Adrenal gland (tissue), 12 donors: ENCODE results near the gene OR4F15. TPM values are rescaled to one million over a fixed set of nuclear protein-coding genes. Genes with fewer than 3 reads are reported as not detected.
"Not testable (repeated sequence)": the region's sequence is repeated elsewhere in the genome, so short reads cannot be mapped to it uniquely, and the experiment has no call there.

Experiments
- DNase-seq, 7 donors: peaks; one replicate each; pipeline ENCODE4 v3.0.0-alpha.2; 2019 to 2020
- H3K27ac ChIP-seq, 5 donors: fragments of 200-600 bp; sonication (generic) in 4 of 5; 1 replicate in 3 of 5; 2 replicates in 2 of 5; pipeline versions ENCODE4 v1.5.1 to v1.8.0; 2016 to 2020; ENCODE audit warnings: mild to moderate bottlenecking in 1 of 5
- H3K27me3 ChIP-seq: fragments of 200-600 bp; 2 replicates; pipeline ENCODE4 v1.8.0; 2021
- H3K36me3 ChIP-seq, 2 donors: fragments of 200-600 bp; replicated peaks in 1 of 2; 1 replicate in 1 of 2; 2 replicates in 1 of 2; pipeline versions ENCODE4 v1.5.1 to v1.8.0; 2018 to 2022
- H3K4me1 ChIP-seq, 2 donors: fragments of 200-600 bp; replicated peaks in 1 of 2; 1 replicate in 1 of 2; 2 replicates in 1 of 2; pipeline versions ENCODE4 v1.5.1 to v1.8.0; 2018 to 2021
- H3K4me3 ChIP-seq, 4 donors: fragments of 200-600 bp; sonication (generic) in 3 of 4; one replicate each; pipeline ENCODE4 v1.5.1; 2016 to 2018
- H3K9me3 ChIP-seq, 3 donors: fragments of 200-600 bp; sonication (generic) in 1 of 3; replicated peaks in 1 of 3; 1 replicate in 2 of 3; 2 replicates in 1 of 3; pipeline versions ENCODE4 v1.5.1 to v1.8.0; 2016 to 2021
- CTCF ChIP-seq, 6 experiments: fragments of 450-650 bp in 4 of 6; fragments of 200-600 bp in 2 of 6; sonication (generic) in 1 of 6; IDR thresholded peaks; 1 replicate in 5 of 6; 2 replicates in 1 of 6; pipeline versions ENCODE4 v1.5.1 to v1.8.0; 2016 to 2021; ENCODE audit warnings: antibody characterized with exemption in 6 of 6, mild to moderate bottlenecking in 2 of 6, moderate library complexity in 1 of 6
- POLR2A ChIP-seq, 2 donors: fragments of 450-650 bp; IDR thresholded peaks; one replicate each; pipeline ENCODE4 v1.6.1; 2017; ENCODE audit warnings: antibody characterized with exemption in 2 of 2, mild to moderate bottlenecking in 2 of 2, moderate library complexity in 1 of 2
- WGBS, 4 donors: extraction: QIAGEN DNeasy Blood & Tissue Kit in 2 of 4; methylation state at CpG; one replicate each; pipeline versions ENCODE4 v1.1.5 to v1.1.7; 2013 to 2017; 5-methylcytosine and 5-hydroxymethylcytosine counted together
- intact Hi-C, 2 donors: fragments of 100-400 bp; cut with DNase I; formaldehyde crosslinking; loops; one replicate each; pipeline versions ENCODE4 v1.14.1 to v1.15.0; 2022 to 2023
- polyA plus RNA-seq, 3 donors: library from polyadenylated mRNA; stranded (reverse); fragments of 200-250 nt in 2 of 3; fragments of 350-450 nt in 1 of 3; fragmentation: Illumina TruSeq in 1 of 3; extraction: RNeasy Lipid Tissue Mini Kit (QIAGEN cat#74804) in 1 of 3; gene quantifications; one replicate each; pipeline ENCODE4 v1.2.3, GENCODE V29; 2013 to 2014
- total RNA-seq, 9 donors: library from RNA; depleted of rRNA in 4 of 9; stranded (reverse); fragments of >200 nt in 4 of 9; fragments of 120-200 nt in 1 of 9; fragmentation: NEBNext Ultra II Directional in 1 of 9; extraction: Animal tissue kit (Norgen Biotek cat#: 25700) in 1 of 9; gene quantifications; one replicate each; pipeline versions ENCODE4 v1.1.0 to v1.2.4, GENCODE V29; 2013 to 2023
- donor health status: healthy with polysubstance abuse.
- donor health status: Bipolar disorder and iron deficiency.
- donor health status: DM: yes; HTN: yes; CAD: no.
- donor health status: DM: no; HTN: no; CAD: no.
- donor health status: DM: no; HTN: no; CAD: no.
- donor health status: DM: yes; HTN: yes; CAD: no.

Gene OR4F15
- total and polyA plus RNA-seq, 12 donors = not detected

- intact Hi-C loops = no loop called here
- Histone ChIP-seq H3K4me1 (no peaks in the 10 kb centered on the region), H3K27me3 (no peaks in the 10 kb centered on the region), H3K4me3 (no peak overlapping the region), H3K36me3 (no peaks in the 10 kb centered on the region), H3K9me3 (no peaks in the 10 kb centered on the region), H3K27ac (no peak overlapping the region)
- TF ChIP-seq CTCF (IDR thresholded peaks at IDR 0.05) (no peak), POLR2A (IDR thresholded peaks at IDR 0.05) (no peak)
- 84 to 94% (median 92%) methylated on average over 7 to 8 of the region's 8 CpGs for WGBS, 4 donors
- DNase-seq = no peak
These were observed 39.1 kb upstream of the OR4F15 start for GRCh38 chr15:101772921-101773320.

GRCh38 chr15:101773496-101774100 lies 38.4 kb upstream of the OR4F15 start:
- no peak overlapping the region for H3K4me3 ChIP-seq
- no peaks in the 10 kb centered on the region for H3K36me3 ChIP-seq
- WGBS, 4 donors = 58 to 73% (median 70%) methylated on average over 5 to 7 of the region's 7 CpGs; no CpG with 5 or more reads in 1 of the 4 donors
- H3K9me3 ChIP-seq = no peaks in the 10 kb centered on the region
- TF ChIP-seq CTCF (IDR thresholded peaks at IDR 0.05) (no peak), POLR2A (IDR thresholded peaks at IDR 0.05) (no peak)
- intact Hi-C loops = no loop called here
- no peak overlapping the region for H3K27ac ChIP-seq
- no peaks in the 10 kb centered on the region for H3K4me1 ChIP-seq
- H3K27me3 ChIP-seq = no peaks in the 10 kb centered on the region
- no peak for DNase-seq

- TF ChIP-seq POLR2A (IDR thresholded peaks at IDR 0.05) (no peak), CTCF (IDR thresholded peaks at IDR 0.05) (no peak)
- no peaks in the 10 kb centered on the region for H3K27me3 ChIP-seq
- intact Hi-C loops = no loop called here
These were observed 36.9 kb upstream of the OR4F15 start for GRCh38 chr15:101775136-101775535.

GRCh38 chr15:101778576-101778975 lies 33.4 kb upstream of the OR4F15 start:
- H3K4me3 ChIP-seq, H3K27ac ChIP-seq, H3K27me3 ChIP-seq, H3K36me3 ChIP-seq, intact Hi-C loops, H3K9me3 ChIP-seq, DNase-seq, H3K4me1 ChIP-seq: not testable (repeated sequence)
- 80 to 87% (median 82%) methylated on average over 10 of the region's 10 CpGs for WGBS, 4 donors

More at GRCh38 chr15:101775136-101775535, 36.9 kb upstream of the OR4F15 start:
- Histone ChIP-seq H3K27ac (no peak overlapping the region), H3K4me3 (no peak overlapping the region), H3K9me3 (no peaks in the 10 kb centered on the region), H3K4me1 (no peaks in the 10 kb centered on the region), H3K36me3 (no peaks in the 10 kb centered on the region)
- 86 to 90% (median 88%) methylated on average over 8 to 10 of the region's 10 CpGs for WGBS, 4 donors
- no peak for DNase-seq

GRCh38 chr15:101780225-101780624 lies 31.8 kb upstream of the OR4F15 start:
- 14 to 33% (median 26%) methylated on average over 1 of the region's 1 CpG for WGBS, 4 donors
- DNase-seq, H3K4me3 ChIP-seq, H3K27me3 ChIP-seq, H3K9me3 ChIP-seq, intact Hi-C loops, H3K27ac ChIP-seq, H3K4me1 ChIP-seq, H3K36me3 ChIP-seq: not testable (repeated sequence)
